GM10248 (cell line): ENCODE results near the gene CCDC171.

ENCODE experiments used
- CTCF ChIA-PET: fragments of 300-600 bp; sonication (Branson Sonifier 250); formaldehyde crosslinking; extraction: SDS; loops from one replicate; lab custom pipeline; 2021; ENCODE audit warnings: antibody characterized with exemption; lab: Yijun Ruan, JAX
- POLR2A ChIA-PET: fragments of 350-650 bp; sonication (Branson Sonifier 250); formaldehyde crosslinking; extraction: SDS; loops from one replicate; lab custom pipeline; 2020; ENCODE audit warnings: antibody characterized with exemption; lab: Yijun Ruan, JAX
- DNase-seq: peaks from one replicate; pipeline ENCODE4 v3.0.0; 2012; ENCODE audit errors: extremely low spot score
- CTCF ChIP-seq: IDR thresholded peaks from 2 replicates; pipeline ENCODE4 v1.5.1; 2012; ENCODE audit warnings: mild to moderate bottlenecking, low read depth; ENCODE audit errors: extremely low read depth, missing control alignments, control extremely low read depth

The CCDC171 gene

GRCh38 chr9:15707000-15707399 lies 154.2 kb downstream of the CCDC171 start:
- CTCF ChIA-PET = no interaction called here
- no peak for DNase-seq
- POLR2A ChIA-PET = no interaction called here
- TF ChIP-seq CTCF = no peak

GRCh38 chr9:15711531-15711930 lies 158.7 kb downstream of the CCDC171 start:
- ChIA-PET CTCF (interaction anchor here (1.0 to 1.3 kb wide), 2 partner anchors 10 to 12 kb away, joined by 4 to 5 read pairs; no protein-coding TSS in a partner anchor), POLR2A (no interaction called here)
- no peak for TF ChIP-seq CTCF
- DNase-seq = no peak

GRCh38 chr9:15711931-15712330 lies 159.1 kb downstream of the CCDC171 start:
- POLR2A ChIA-PET = no interaction called here
- TF ChIP-seq CTCF = no peak
- DNase-seq = no peak
- CTCF ChIA-PET = interaction anchor here (1.0 to 1.3 kb wide), 2 partner anchors 10 to 12 kb away, joined by 4 to 5 read pairs; no protein-coding TSS in a partner anchor

GRCh38 chr9:15714746-15715145 lies 161.9 kb downstream of the CCDC171 start:
- TF ChIP-seq CTCF = no peak
- no peak for DNase-seq
- ChIA-PET CTCF (no interaction called here), POLR2A (no interaction called here)

- CTCF ChIA-PET = no interaction called here
- no peak for TF ChIP-seq CTCF
- DNase-seq = no peak
- POLR2A ChIA-PET = no interaction called here
These were observed 164.6 kb downstream of the CCDC171 start for GRCh38 chr9:15717290-15717967.

- no peak for DNase-seq
- POLR2A ChIA-PET = no interaction called here
- CTCF ChIA-PET = no interaction called here
- TF ChIP-seq CTCF = no peak
These were observed 165.6 kb downstream of the CCDC171 start for GRCh38 chr9:15718423-15718822.

GRCh38 chr9:15720861-15721260 lies 168.0 kb downstream of the CCDC171 start:
- CTCF ChIA-PET = no interaction called here
- TF ChIP-seq CTCF = no peak
- no peak for DNase-seq
- POLR2A ChIA-PET = no interaction called here
